T-cell (primary cell): Measurements from ENCODE around the gene PHF2. TPM values are rescaled to one million over a fixed set of nuclear protein-coding genes. Genes with fewer than 3 reads are reported as not detected.

ENCODE experiments used
- ATAC-seq, 4 experiments: fragments of 200-7000 bp in 3 of 4; fragments of 150-1000 bp in 1 of 4; cut with Tn5 transposase; replicated peaks in 1 of 4; 1 replicate in 3 of 4; 2 replicates in 1 of 4; pipeline ENCODE4 v1.10.0; 2021; ENCODE audit warnings: moderate library complexity in 3 of 4, mild to moderate bottlenecking in 2 of 4, moderate number of reproducible peaks in 1 of 4
- CTCF ChIA-PET, 2 donors: fragments of 300-600 bp; sonication (Branson Sonifier 250); formaldehyde crosslinking; loops; one replicate each; lab custom pipeline; 2022; ENCODE audit warnings: antibody characterized with exemption in 2 of 2; lab: Charles Lee
- POLR2A ChIA-PET, 2 donors: fragments of 300-600 bp; sonication (Branson Sonifier 250); formaldehyde crosslinking; loops; one replicate each; lab custom pipeline; 2022; ENCODE audit warnings: antibody characterized with exemption in 2 of 2; lab: Charles Lee
- DNase-seq, 35 experiments: peaks; one replicate each; pipeline versions ENCODE4 v3.0.0 to v3.0.0-alpha.2; 2013 to 2023
- H3K27ac ChIP-seq: one replicate; pipeline ENCODE4 v1.5.1; 2013; ENCODE audit warnings: low read length
- H3K27me3 ChIP-seq, 2 experiments: replicated peaks in 1 of 2; 1 replicate in 1 of 2; 2 replicates in 1 of 2; pipeline versions ENCODE4 v1.6.1 to v1.7.0; 2013; ENCODE audit warnings: low read length in 1 of 2, mixed read lengths in 1 of 2; ENCODE audit not compliant: control insufficient read depth in 2 of 2, insufficient read depth in 2 of 2; ENCODE audit errors: extremely low read depth in 1 of 2
- H3K36me3 ChIP-seq, 2 donors: 1 replicate in 1 of 2; 2 replicates in 1 of 2; pipeline versions ENCODE4 v1.6.1 to v1.7.0; 2013; ENCODE audit warnings: low read length in 1 of 2; ENCODE audit not compliant: control insufficient read depth in 2 of 2, insufficient read depth in 1 of 2; ENCODE audit errors: extremely low read depth in 1 of 2
- H3K4me1 ChIP-seq, 2 experiments: 1 replicate in 1 of 2; 2 replicates in 1 of 2; pipeline versions ENCODE4 v1.6.1 to v1.7.0; 2013; ENCODE audit warnings: low read length in 2 of 2, mixed read lengths in 1 of 2; ENCODE audit not compliant: insufficient read depth in 2 of 2, control insufficient read depth in 1 of 2; ENCODE audit errors: extremely low read depth in 1 of 2
- H3K4me3 ChIP-seq, 2 donors: 1 replicate in 1 of 2; 2 replicates in 1 of 2; pipeline versions ENCODE4 v1.5.1 to v1.7.0; 2013; ENCODE audit warnings: mild to moderate bottlenecking in 2 of 2, low read length in 1 of 2, moderate library complexity in 1 of 2; ENCODE audit not compliant: control insufficient read depth in 1 of 2; ENCODE audit errors: extremely low read depth in 1 of 2
- H3K9me3 ChIP-seq: 2 replicates; pipeline ENCODE4 v1.7.0; 2013
- H3K27ac Mint-ChIP-seq, 2 donors: one replicate each; pipeline ENCODE4 v1.8.0; 2020 to 2021; ENCODE audit warnings: mild to moderate bottlenecking in 2 of 2, mixed read lengths in 2 of 2
- H3K27me3 Mint-ChIP-seq, 2 donors: one replicate each; pipeline ENCODE4 v1.8.0; 2021 to 2022; ENCODE audit warnings: mixed read lengths in 2 of 2
- H3K36me3 Mint-ChIP-seq: one replicate; pipeline ENCODE4 v1.8.0; 2021; ENCODE audit warnings: mixed read lengths
- H3K4me1 Mint-ChIP-seq, 3 donors: one replicate each; pipeline ENCODE4 v1.8.0; 2020 to 2022; ENCODE audit warnings: mixed read lengths in 3 of 3, mild to moderate bottlenecking in 1 of 3
- H3K4me3 Mint-ChIP-seq, 3 donors: one replicate each; pipeline ENCODE4 v1.8.0; 2020 to 2022; ENCODE audit warnings: mild to moderate bottlenecking in 3 of 3, mixed read lengths in 3 of 3, moderate library complexity in 3 of 3
- H3K9me3 Mint-ChIP-seq, 3 donors: one replicate each; pipeline ENCODE4 v1.8.0; 2020 to 2022; ENCODE audit warnings: mixed read lengths in 3 of 3
- WGBS: methylation state at CpG from one replicate; pipeline ENCODE4 v1.1.5; 2013; ENCODE audit warnings: missing lambda C conversion rate; ENCODE audit not compliant: insufficient coverage; 5-methylcytosine and 5-hydroxymethylcytosine counted together
- total RNA-seq, 35 experiments: library from RNA in 6 of 35; stranded (reverse) in 6 of 35; fragments of 120-200 nt in 1 of 35; gene quantifications; one replicate each; pipeline versions ENCODE4 v1.2.1 to v1.2.4 and lab custom pipeline; 2013 to 2026

The PHF2 gene
- total RNA-seq, 5 donors from 2014 or later (not counting 1 experiment from before 2014, with no cell fraction given), result 24.6 to 38.5 (median 34.6) TPM

DNA sequence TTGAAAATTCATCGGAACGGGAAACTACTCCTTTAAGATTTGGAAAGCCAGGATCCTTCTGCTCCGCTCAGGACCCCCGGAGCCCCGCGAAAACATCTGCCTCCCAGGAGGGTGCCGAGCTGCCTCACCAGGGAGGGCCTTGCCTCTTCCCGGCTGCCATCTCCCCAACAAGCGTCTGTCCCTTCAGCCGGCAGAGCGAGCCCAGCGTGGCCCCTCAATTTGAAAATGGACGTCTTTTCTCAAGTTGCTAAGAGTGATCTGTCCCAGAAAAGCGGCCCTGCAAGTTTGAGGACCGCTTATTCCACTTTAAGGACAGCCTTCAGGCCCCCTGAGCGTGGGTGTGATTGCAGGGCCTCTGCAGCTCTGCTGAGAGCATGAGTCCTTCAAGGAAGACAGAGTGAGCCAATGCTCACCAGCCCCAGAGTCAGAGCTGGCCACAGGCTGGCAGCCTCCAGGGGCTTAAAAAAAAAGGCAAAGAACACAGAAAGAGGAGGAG lies 101.3 kb downstream of the PHF2 start:
- peaks cover 0 to 7% of the 10 kb centered on the region in 2 experiments for H3K27me3 ChIP-seq
- 97% methylated on average over 16 of the region's 16 CpGs for WGBS
- POLR2A ChIA-PET, result no interaction called here
- Mint-ChIP-seq H3K27me3 (no peaks in the 10 kb centered on the region), H3K36me3 (peaks cover 38% of the 10 kb centered on the region), H3K27ac (no peak overlapping the region), H3K4me1 (peaks cover 0 to 9% (median 3%) of the 10 kb centered on the region in 3 donors), H3K9me3 (no peaks in the 10 kb centered on the region), H3K4me3 (no peak overlapping the region)
- no peak overlapping the region for H3K27ac ChIP-seq
- H3K9me3 ChIP-seq, result no peaks in the 10 kb centered on the region
- ATAC-seq (no peak), DNase-seq (peak in 2 of 35 experiments; percentile 0 to 2)
- H3K36me3 ChIP-seq, result peaks cover 29 to 47% of the 10 kb centered on the region in 2 donors
- H3K4me3 ChIP-seq, result no peak overlapping the region
- H3K4me1 ChIP-seq, result peaks cover 0 to 5% of the 10 kb centered on the region in 2 experiments
- CTCF ChIA-PET, result no interaction called here

DNA sequence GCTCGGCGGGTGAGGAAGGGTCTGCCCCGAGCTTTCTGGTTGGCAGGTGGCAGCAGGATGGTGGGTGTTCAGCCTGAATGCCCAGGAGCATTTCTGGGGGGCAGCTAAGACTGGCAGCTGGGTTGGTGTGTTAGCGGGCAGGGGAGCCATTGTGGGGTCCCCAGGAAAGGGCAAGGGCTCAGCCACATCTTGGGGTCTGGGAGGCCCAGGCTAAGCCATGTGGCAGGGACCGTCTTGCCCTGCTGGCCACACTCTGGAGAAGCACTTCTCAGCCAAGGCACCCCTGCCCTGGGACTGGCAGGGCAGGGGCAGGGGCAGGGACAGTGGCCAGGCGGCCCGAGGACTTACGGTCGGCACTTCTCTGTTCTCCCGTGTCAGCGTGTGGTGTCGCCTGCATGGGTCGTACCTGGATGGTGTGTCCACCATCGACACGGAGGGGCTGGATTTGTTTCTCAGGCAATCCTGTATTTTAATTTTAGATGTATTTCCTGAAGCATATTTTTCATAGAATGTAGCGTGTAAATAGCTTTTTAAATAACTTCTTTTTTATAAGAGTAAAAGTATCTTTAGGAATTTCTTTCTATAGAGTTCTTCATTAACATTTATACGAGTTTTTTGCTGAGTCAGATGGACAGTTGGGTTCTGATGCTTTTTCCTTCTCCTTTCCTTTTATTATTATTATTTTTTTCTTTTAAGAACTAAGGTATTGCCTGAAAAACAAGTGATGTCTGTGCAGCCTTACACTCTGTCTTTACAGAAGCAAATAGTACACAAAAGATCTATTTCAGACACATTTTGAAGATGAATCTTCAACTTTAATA lies 102.0 kb downstream of the PHF2 start:
- peaks cover 0 to 5% of the 10 kb centered on the region in 2 experiments for H3K4me1 ChIP-seq
- H3K4me3 ChIP-seq, result no peak overlapping the region
- Mint-ChIP-seq H3K4me3 (no peak overlapping the region), H3K9me3 (no peaks in the 10 kb centered on the region), H3K27ac (no peak overlapping the region), H3K27me3 (no peaks in the 10 kb centered on the region), H3K4me1 (peaks cover 0 to 9% (median 3%) of the 10 kb centered on the region in 3 donors), H3K36me3 (peaks cover 32% of the 10 kb centered on the region)
- ChIA-PET POLR2A (interaction anchor here in 1 of 2 donors (0.5 kb wide), 1 partner anchor 10 kb away, joined by 3 read pairs; no protein-coding TSS in a partner anchor), CTCF (no interaction called here)
- H3K27ac ChIP-seq, result no peak overlapping the region
- ATAC-seq (no peak), DNase-seq (peak in 3 of 35 experiments; percentile 1 to 10 (median 2))
- WGBS, result 95% methylated on average over 3 of the region's 17 CpGs
- H3K27me3 ChIP-seq, result peaks cover 0 to 7% of the 10 kb centered on the region in 2 experiments
- peaks cover 26 to 43% of the 10 kb centered on the region in 2 donors for H3K36me3 ChIP-seq
- no peaks in the 10 kb centered on the region for H3K9me3 ChIP-seq

DNA sequence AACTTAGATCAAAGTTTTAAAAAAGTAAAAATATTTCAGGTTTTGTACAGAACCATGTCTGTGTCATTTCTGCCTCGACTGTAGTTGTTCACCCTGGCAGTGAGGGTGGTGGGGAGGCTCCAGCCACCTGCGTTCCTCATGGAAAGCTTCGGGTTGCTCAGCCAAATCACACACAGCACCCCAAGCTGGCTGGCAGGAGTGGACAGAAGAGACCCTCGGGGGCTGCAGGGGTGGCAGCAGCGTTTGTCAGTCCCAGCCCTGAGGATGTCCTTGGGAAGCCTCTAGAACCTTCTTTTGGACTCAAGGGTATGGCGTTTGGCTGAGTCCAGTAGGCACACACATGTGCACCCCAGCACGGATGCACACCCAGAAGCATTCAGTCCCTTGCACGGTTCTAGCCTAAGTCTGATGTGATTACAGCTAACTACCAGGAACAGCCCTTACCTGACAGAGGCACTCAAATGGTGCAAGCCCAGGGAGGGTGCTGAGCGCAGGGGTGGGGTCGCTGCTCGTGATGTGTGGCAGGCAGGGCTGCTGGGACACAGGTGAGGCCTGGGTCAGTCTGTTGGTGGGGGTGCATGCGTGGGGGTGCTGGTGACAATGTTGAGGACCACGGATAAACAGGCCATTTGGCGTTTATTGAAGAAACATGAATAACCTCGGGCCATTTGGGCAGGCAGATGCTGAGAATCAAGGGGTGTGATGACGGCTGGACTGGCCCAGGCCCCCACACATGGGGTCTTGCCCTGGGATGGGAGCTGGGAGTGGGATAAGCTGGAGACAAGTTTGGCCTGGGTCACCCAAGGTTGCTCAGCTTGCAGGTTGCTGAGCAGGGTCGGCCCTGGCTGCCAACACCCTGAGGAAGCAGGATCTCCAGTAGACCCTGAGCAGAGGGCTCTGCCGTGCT lies 103.4 kb downstream of the PHF2 start:
- Mint-ChIP-seq H3K4me3 (no peak overlapping the region), H3K27me3 (peaks cover 0 to 2% of the 10 kb centered on the region in 2 donors), H3K27ac (no peak overlapping the region), H3K36me3 (peaks cover 21% of the 10 kb centered on the region), H3K9me3 (no peaks in the 10 kb centered on the region), H3K4me1 (peaks cover 0 to 9% (median 3%) of the 10 kb centered on the region in 3 donors)
- Histone ChIP-seq H3K4me3 (no peak overlapping the region), H3K4me1 (peaks cover 0 to 5% of the 10 kb centered on the region in 2 experiments), H3K9me3 (no peaks in the 10 kb centered on the region), H3K27me3 (peaks cover 0 to 12% of the 10 kb centered on the region in 2 experiments), H3K27ac (no peak overlapping the region), H3K36me3 (peaks cover 15 to 30% of the 10 kb centered on the region in 2 donors)
- 92% methylated on average over 14 of the region's 18 CpGs for WGBS
- ATAC-seq (no peak), DNase-seq (peak in 5 of 35 experiments; percentile 0 to 23 (median 4))
- POLR2A ChIA-PET, result no interaction called here
- CTCF ChIA-PET, result interaction anchor here in 1 of 2 donors (1.3 kb wide), 1 partner anchor 284 kb away, joined by 3 read pairs; no protein-coding TSS in a partner anchor

DNA sequence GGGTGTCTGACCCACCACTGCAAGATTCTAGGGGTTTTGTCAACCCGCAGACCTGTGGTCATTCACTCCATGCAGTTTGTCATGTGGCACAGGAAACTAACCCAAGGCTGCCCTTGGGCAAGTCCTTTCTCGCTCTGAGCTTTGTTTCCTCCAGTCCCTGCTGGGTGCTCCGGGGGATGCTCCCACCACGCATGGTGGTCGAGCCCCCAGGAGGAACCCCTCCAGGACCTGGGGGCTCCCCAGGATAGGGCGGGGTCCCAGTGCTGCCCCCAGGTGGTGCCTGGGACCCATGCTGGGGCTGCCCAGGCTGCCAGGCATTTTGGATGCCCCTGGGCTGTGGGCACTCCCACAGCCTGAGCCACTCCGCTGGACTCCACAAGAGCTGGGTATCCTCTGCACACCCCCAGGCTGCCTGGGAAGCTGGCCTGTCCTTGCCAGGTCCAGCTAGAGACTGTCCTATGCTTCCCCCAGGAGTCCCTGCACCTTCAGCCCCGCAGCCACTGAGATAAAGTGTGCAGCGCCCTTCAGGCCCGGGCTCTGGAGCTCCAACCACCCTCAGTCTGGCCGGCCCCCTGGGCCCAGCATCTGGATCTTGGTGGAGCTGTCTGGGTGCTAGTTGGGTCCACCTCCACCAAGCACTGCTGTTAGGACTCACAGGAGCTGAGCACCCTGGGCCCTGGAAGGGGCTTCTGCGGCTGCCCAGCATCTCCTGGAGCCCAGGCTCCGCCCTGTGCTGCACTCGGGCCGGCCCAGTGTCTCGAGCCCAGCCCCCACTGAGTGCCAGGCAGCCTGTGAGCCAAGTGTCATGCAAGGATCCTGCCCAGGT lies 104.3 kb downstream of the PHF2 start:
- Mint-ChIP-seq H3K4me1 (peaks cover 0 to 9% (median 3%) of the 10 kb centered on the region in 3 donors), H3K27ac (no peak overlapping the region)

DNA sequence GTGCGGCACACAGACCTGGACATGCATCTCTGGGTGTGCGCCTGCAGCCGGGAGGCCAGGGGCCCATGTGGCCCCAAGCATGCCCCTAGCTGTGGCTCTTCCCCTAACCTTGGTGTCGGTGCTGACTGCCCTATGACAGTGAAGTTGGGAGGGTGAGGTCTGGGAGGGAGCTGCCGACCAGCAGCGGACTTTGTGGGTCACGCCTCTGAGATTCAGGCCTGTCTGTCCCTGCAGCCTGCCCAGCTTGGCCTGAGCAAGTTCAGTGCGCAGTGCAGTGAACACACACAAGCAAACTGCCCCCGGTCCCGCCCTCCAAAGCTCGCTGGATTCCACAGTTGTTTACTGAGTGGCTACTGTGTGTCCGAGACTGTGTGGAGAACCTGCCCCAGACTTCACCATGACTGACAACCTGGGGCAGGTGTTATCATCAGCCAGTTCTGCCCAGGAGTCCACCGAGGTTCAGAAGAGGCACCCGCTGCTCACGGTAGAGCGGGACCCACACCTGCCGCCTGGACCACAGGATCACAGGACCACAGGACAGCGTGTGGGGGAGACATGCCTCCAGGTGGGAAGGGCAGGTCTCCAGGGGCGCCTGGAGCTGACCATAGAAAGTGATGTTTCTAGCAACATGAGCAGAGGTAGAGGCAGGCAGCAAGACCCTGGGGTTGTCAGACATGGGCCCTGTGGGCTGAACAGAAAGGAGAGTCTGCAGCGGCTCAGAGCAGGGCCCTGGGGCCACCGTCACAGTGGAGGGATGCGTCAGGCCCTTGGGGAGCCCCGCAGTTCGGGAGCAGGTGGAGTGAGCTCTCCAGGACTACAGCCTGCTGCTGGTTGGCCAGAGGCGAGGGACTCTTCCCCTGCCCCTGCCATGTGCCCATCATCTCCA lies 105.1 kb downstream of the PHF2 start:
- Histone ChIP-seq H3K4me1 (peaks cover 0 to 5% of the 10 kb centered on the region in 2 experiments), H3K27ac (no peak overlapping the region), H3K36me3 (peaks cover 15% of the 10 kb centered on the region in 2 donors), H3K27me3 (peaks cover 0 to 12% of the 10 kb centered on the region in 2 experiments), H3K9me3 (no peaks in the 10 kb centered on the region), H3K4me3 (no peak overlapping the region)
- no peak overlapping the region for H3K4me3 Mint-ChIP-seq
- H3K36me3 Mint-ChIP-seq, result peaks cover 9% of the 10 kb centered on the region
- CTCF ChIA-PET, result interaction anchor here (0.6 to 1.4 kb wide), 3 partner anchors 278 to 388 kb away, joined by 4 to 5 read pairs (median 4); no protein-coding TSS in a partner anchor
- peak; percentile 5 to 21 (median 15) for ATAC-seq
- no peak overlapping the region for H3K27ac Mint-ChIP-seq
- H3K9me3 Mint-ChIP-seq, result no peaks in the 10 kb centered on the region
- peaks cover 6 to 10% of the 10 kb centered on the region in 2 donors for H3K27me3 Mint-ChIP-seq
- DNase-seq, result peak in 4 of 35 experiments; percentile 0 to 23 (median 2)
- POLR2A ChIA-PET, result no interaction called here
- peaks cover 0 to 9% (median 3%) of the 10 kb centered on the region in 3 donors for H3K4me1 Mint-ChIP-seq
- 75% methylated on average over 23 of the region's 25 CpGs for WGBS

More for the DNA sequence above, 104.3 kb downstream of the PHF2 start:
- ATAC-seq (no peak), DNase-seq (peak in 4 of 35 experiments; percentile 0 to 9 (median 4))
- Mint-ChIP-seq H3K4me3 (no peak overlapping the region), H3K36me3 (peaks cover 14% of the 10 kb centered on the region), H3K9me3 (no peaks in the 10 kb centered on the region), H3K27me3 (peaks cover 0 to 4% of the 10 kb centered on the region in 2 donors)
- WGBS, result 82% methylated on average over 12 of the region's 16 CpGs
- ChIA-PET CTCF (interaction anchor here (0.6 to 1.3 kb wide), 2 partner anchors 22 to 283 kb away, joined by 3 read pairs; no protein-coding TSS in a partner anchor), POLR2A (no interaction called here)
- no peaks in the 10 kb centered on the region for H3K9me3 ChIP-seq
- H3K4me3 ChIP-seq, result no peak overlapping the region
- peaks cover 0 to 5% of the 10 kb centered on the region in 2 experiments for H3K4me1 ChIP-seq
- H3K36me3 ChIP-seq, result peaks cover 15 to 23% of the 10 kb centered on the region in 2 donors
- H3K27ac ChIP-seq, result no peak overlapping the region
- H3K27me3 ChIP-seq, result peaks cover 0 to 12% of the 10 kb centered on the region in 2 experiments
